ENCODE data around the gene DMRTA1. TPM values are rescaled to one million over a fixed set of nuclear protein-coding genes. Genes with fewer than 3 reads are reported as not detected.

The DMRTA1 gene
- total RNA-seq, 1 experiment from 2014 or later: 1.5 TPM

GRCh38 chr9:22446950-22447617 lies 460 bp downstream of the DMRTA1 start:
- Histone ChIP-seq H3K4me3 (ENCODE audit: low read length) (peak overlapping the region; percentile 68), H2AFZ (ENCODE audit: low read length) (peak overlapping the region; percentile 94), H4K20me1 (ENCODE audit: low read length) (no peaks in the 10 kb centered on the region), H3K9me3 (ENCODE audit: low read length) (no peaks in the 10 kb centered on the region), H3K9me2 (replicated peaks; ENCODE audit: low read length) (no peaks in the 10 kb centered on the region), H3F3A (ENCODE audit: low read length, unreplicated experiment) (no peaks in the 10 kb centered on the region), H3K79me2 (ENCODE audit: low read length) (peaks cover 14% of the 10 kb centered on the region), H3K27ac (ENCODE audit: low read length) (peak overlapping the region; percentile 27), H3K36me3 (ENCODE audit: low read depth, low read length) (no peaks in the 10 kb centered on the region), H3K4me2 (ENCODE audit: low read length) (peak overlapping the region; percentile 83), H3K27me3 (ENCODE audit: low read length) (no peaks in the 10 kb centered on the region), H3K9ac (ENCODE audit: low read length) (peak overlapping the region; percentile 68), H3K4me1 (ENCODE audit: insufficient read depth, low read length) (peaks cover 28% of the 10 kb centered on the region)
- ATAC-seq (peak; percentile 79), DNase-seq (peak; percentile 72)
- no TSS peak for BruUV-seq (replicated peaks)
- intact Hi-C loops (cut with micrococcal nuclease): loop anchor here (2.0 to 10.0 kb wide), 2 partner anchors 30 to 452 kb away; partner anchors contain the start of genes CDKN2A and CDKN2B-AS1
- ChIA-PET POLR2A (ENCODE audit: unreplicated experiment) (interaction anchor here (0.6 kb wide), 2 partner anchors 271 to 454 kb away, joined by 3 to 4 read pairs; no protein-coding TSS in a partner anchor), CTCF (interaction anchor here (1.0 kb wide), 1 partner anchor 203 kb away, joined by 3 read pairs; no protein-coding TSS in a partner anchor)
- TF ChIP-seq EZH2 (IDR thresholded peaks at IDR 0.05; ENCODE audit: low read length, unreplicated experiment) (no peak), CTCF (conservative IDR thresholded peaks at IDR 0.05; ENCODE audit: low read depth, low read length) (peak; percentile 48)

GRCh38 chr9:22447618-22448305 lies 1.1 kb downstream of the DMRTA1 start:
- Histone ChIP-seq H3K36me3 (ENCODE audit: low read depth, low read length) (no peaks in the 10 kb centered on the region), H3K79me2 (ENCODE audit: low read length) (peaks cover 14% of the 10 kb centered on the region), H3F3A (ENCODE audit: low read length, unreplicated experiment) (no peaks in the 10 kb centered on the region), H4K20me1 (ENCODE audit: low read length) (no peaks in the 10 kb centered on the region), H3K9me3 (ENCODE audit: low read length) (no peaks in the 10 kb centered on the region), H2AFZ (ENCODE audit: low read length) (peak overlapping the region; percentile 94), H3K27me3 (ENCODE audit: low read length) (no peaks in the 10 kb centered on the region), H3K4me3 (ENCODE audit: low read length) (peak overlapping the region; percentile 68), H3K9ac (ENCODE audit: low read length) (peak overlapping the region; percentile 68), H3K27ac (ENCODE audit: low read length) (peak overlapping the region; percentile 27), H3K9me2 (replicated peaks; ENCODE audit: low read length) (no peaks in the 10 kb centered on the region), H3K4me2 (ENCODE audit: low read length) (peak overlapping the region; percentile 83), H3K4me1 (ENCODE audit: insufficient read depth, low read length) (peaks cover 28% of the 10 kb centered on the region)
- ChIA-PET POLR2A (ENCODE audit: unreplicated experiment) (no interaction called here), CTCF (interaction anchor here (0.6 to 1.0 kb wide), 2 partner anchors 204 to 505 kb away, joined by 3 to 5 read pairs; no protein-coding TSS in a partner anchor)
- peak; percentile 12 for ATAC-seq
- TF ChIP-seq CTCF (conservative IDR thresholded peaks at IDR 0.05; ENCODE audit: low read depth, low read length): peak; percentile 13; the same call in 1 of the 2 replicates
- TF ChIP-seq EZH2 (IDR thresholded peaks at IDR 0.05; ENCODE audit: low read length, unreplicated experiment): no peak
- no peak for TF ChIP-seq EZH2phosphoT487 (IDR thresholded peaks at IDR 0.05; ENCODE audit: borderline replicate concordance, low read length)
- intact Hi-C loops (cut with micrococcal nuclease): loop anchor here (2.0 to 10.0 kb wide), 2 partner anchors 31 to 453 kb away; partner anchors contain the start of genes CDKN2A and CDKN2B-AS1
- BruUV-seq (replicated peaks): no TSS peak
- DNase-seq: peak; percentile 28

All from PC-3 (cell line).